Esophagus muscularis mucosa (tissue), 4 donors: Measurements from ENCODE around the gene LASP1. TPM values are rescaled to one million over a fixed set of nuclear protein-coding genes. Genes with fewer than 3 reads are reported as not detected.

Experiments used
- DNase-seq: peaks from one replicate; pipeline ENCODE4 v3.0.0-alpha.2; 2017; ENCODE audit errors: extremely low spot score
- H3K27ac ChIP-seq, 4 donors: fragments of 200-600 bp; sonication (generic); replicated peaks in 1 of 4; 1 replicate in 3 of 4; 2 replicates in 1 of 4; pipeline ENCODE4 v1.5.1; 2016 to 2019; ENCODE audit warnings: mild to moderate bottlenecking in 1 of 4
- H3K27me3 ChIP-seq, 4 donors: fragments of 200-600 bp; sonication (generic); one replicate each; pipeline versions ENCODE4 v1.5.1 to v1.6.0; 2016 to 2019
- H3K36me3 ChIP-seq, 4 donors: fragments of 200-600 bp; sonication (generic); one replicate each; pipeline ENCODE4 v1.5.1; 2016 to 2019
- H3K4me1 ChIP-seq, 4 donors: fragments of 200-600 bp; sonication (generic); one replicate each; pipeline ENCODE4 v1.5.1; 2016 to 2019
- H3K4me3 ChIP-seq, 4 donors: fragments of 200-600 bp; sonication (generic); 1 replicate in 2 of 4; 2 replicates in 2 of 4; pipeline ENCODE4 v1.5.1; 2016 to 2019; ENCODE audit warnings: mild to moderate bottlenecking in 4 of 4, moderate library complexity in 1 of 4
- H3K9me3 ChIP-seq, 4 donors: fragments of 200-600 bp; sonication (generic); 1 replicate in 3 of 4; 2 replicates in 1 of 4; pipeline ENCODE4 v1.5.1; 2016 to 2019
- EP300 ChIP-seq: sonication (generic); formaldehyde crosslinking; IDR thresholded peaks from one replicate; pipeline ENCODE4 v1.6.1; 2017; ENCODE audit warnings: antibody characterized with exemption
- POLR2A ChIP-seq: fragments of 450-650 bp; IDR thresholded peaks from one replicate; pipeline ENCODE4 v1.6.1; 2017; ENCODE audit warnings: antibody characterized with exemption, moderate library complexity, mild to moderate bottlenecking, low read depth
- POLR2AphosphoS5 ChIP-seq, 2 donors: sonication (generic); formaldehyde crosslinking; IDR thresholded peaks; one replicate each; pipeline ENCODE4 v1.6.1; 2017; ENCODE audit warnings: antibody characterized with exemption in 2 of 2
- WGBS: methylation state at CpG from one replicate; pipeline ENCODE4 v1.1.5; 2018; 5-methylcytosine and 5-hydroxymethylcytosine counted together
- intact Hi-C: fragments of 100-400 bp; cut with DNase I; formaldehyde crosslinking; loops from one replicate; pipeline ENCODE4 v1.15.1; 2023
- total RNA-seq, 4 donors: library from RNA; depleted of rRNA; stranded (reverse); fragments of >200 nt; gene quantifications; one replicate each; pipeline versions ENCODE4 v1.1.0 to v1.2.1, GENCODE V29; 2016
- TF ChIP-seq, protein P1 (sequence below), 3 experiments: fragments of 200-600 bp in 2 of 3; fragments of 450-650 bp in 1 of 3; sonication (generic) in 2 of 3; IDR thresholded peaks; one replicate each; pipeline ENCODE4 v1.5.1; 2017 to 2019; ENCODE audit warnings: antibody characterized with exemption in 3 of 3, mild to moderate bottlenecking in 2 of 3, moderate library complexity in 1 of 3

Gene LASP1
- total RNA-seq, 4 donors from 2014 or later: 46.9 to 102 (median 74.7) TPM

DNA sequence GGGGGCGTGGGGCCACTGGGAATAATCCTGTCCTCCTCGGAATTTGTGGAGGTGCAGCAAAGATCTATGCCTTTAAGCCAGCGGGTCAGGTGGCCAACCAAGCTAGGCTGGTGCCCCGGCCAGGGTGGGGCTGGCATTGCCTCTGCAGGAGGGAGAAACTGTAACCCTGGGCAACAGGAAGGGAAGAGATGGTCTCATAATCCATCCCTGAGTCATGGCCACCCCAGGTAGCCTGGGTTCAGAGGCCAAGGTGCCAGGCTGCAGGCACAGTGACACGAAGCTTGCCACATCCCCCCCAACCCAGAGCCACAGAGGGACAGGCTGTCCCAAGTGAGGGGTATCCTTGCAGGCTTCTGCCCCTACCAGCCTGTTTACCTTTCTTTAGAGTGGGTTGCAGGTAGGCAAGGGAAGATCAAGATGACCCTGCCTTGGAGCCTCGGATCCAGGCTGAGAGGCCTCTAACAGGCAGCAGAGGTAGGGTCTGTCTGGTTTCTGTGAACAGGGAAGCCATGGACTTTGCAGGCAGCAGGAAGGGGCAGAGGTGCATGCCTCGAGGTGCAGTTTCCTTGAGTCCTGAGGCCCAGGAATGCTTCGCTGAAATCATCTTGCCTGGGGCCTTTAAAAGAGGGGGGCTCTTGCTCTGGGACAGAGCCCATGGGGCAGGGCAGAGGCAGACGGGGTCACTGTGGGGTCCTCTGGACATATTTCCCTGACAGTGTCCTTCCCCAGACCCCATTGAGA lies 4.0 kb downstream of the LASP1 start:
- peak overlapping the region in 3 of 4 donors; percentile 20 to 34 (median 22) for H3K4me3 ChIP-seq
- no peaks in the 10 kb centered on the region for H3K27me3 ChIP-seq
- no peaks in the 10 kb centered on the region for H3K9me3 ChIP-seq
- H3K36me3 ChIP-seq: peaks cover 0 to 16% (median 11%) of the 10 kb centered on the region in 4 donors
- TF ChIP-seq POLR2A: no peak
- no peak for TF ChIP-seq POLR2AphosphoS5 (IDR thresholded peaks at IDR 0.05)
- TF ChIP-seq EP300: no peak
- TF ChIP-seq, protein P1, sequence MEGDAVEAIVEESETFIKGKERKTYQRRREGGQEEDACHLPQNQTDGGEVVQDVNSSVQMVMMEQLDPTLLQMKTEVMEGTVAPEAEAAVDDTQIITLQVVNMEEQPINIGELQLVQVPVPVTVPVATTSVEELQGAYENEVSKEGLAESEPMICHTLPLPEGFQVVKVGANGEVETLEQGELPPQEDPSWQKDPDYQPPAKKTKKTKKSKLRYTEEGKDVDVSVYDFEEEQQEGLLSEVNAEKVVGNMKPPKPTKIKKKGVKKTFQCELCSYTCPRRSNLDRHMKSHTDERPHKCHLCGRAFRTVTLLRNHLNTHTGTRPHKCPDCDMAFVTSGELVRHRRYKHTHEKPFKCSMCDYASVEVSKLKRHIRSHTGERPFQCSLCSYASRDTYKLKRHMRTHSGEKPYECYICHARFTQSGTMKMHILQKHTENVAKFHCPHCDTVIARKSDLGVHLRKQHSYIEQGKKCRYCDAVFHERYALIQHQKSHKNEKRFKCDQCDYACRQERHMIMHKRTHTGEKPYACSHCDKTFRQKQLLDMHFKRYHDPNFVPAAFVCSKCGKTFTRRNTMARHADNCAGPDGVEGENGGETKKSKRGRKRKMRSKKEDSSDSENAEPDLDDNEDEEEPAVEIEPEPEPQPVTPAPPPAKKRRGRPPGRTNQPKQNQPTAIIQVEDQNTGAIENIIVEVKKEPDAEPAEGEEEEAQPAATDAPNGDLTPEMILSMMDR (IDR thresholded peaks at IDR 0.05): no peak
- peaks cover 63 to 80% (median 79%) of the 10 kb centered on the region in 4 donors for H3K4me1 ChIP-seq
- WGBS: 64% methylated on average over 5 of the region's 9 CpGs
- H3K27ac ChIP-seq: peak overlapping the region; percentile 57 to 98 (median 97)
- intact Hi-C loops: loop anchor here (5.0 kb wide), 1 partner anchor 33 kb away; no protein-coding TSS in a partner anchor
- DNase-seq: no peak

DNA sequence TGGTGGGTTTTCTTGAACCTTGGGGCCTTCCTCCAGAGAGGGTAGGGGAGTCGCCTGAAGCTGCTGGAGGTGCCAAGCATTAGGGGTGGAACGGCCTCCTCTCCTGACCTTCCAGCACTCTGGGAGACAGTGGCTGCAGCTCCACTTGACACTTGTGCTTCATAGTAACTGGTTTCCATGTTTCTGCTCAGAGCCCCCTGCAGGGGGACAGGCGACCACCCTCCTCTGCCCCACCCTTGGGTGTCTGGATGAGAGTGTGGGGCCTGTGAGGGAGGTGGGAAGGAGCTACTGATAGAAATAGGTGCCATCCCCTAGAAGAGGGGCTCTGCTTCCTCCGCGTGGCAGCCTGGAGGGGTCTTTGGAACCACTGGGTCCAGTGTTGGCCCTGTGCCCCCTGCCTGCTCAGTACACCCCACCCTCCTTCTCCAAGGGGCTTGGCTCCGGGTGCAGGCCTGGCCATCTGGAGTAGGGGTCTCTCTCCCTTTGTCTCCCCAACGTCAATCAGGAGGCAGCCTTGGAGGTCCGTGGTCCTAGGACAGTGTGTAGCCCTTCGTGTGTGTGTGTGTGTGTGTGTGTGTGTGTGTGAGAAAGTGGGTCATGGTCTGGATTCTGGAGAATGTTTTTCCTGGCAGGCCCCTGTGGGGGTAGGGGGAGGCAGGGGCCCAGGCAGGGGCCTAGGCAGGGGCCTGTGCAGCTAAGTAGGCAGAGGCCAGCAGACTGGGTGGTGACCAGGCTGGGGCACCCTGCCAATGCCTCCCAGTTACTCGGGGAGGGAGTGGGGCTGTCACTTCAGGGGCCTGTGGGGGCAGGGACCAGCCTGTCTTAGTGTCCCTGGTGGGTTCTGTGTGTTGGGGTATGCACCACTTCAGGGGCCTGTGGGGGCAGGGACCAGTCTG lies 4.9 kb downstream of the LASP1 start:
- Histone ChIP-seq H3K36me3 (peaks cover 0 to 18% (median 14%) of the 10 kb centered on the region in 4 donors), H3K9me3 (no peaks in the 10 kb centered on the region), H3K4me3 (peak overlapping the region; percentile 10 to 34 (median 21)), H3K4me1 (peaks cover 71 to 89% (median 88%) of the 10 kb centered on the region in 4 donors), H3K27ac (peak overlapping the region; percentile 57 to 98 (median 97)), H3K27me3 (no peaks in the 10 kb centered on the region)
- TF ChIP-seq POLR2AphosphoS5 (IDR thresholded peaks at IDR 0.05) (no peak), POLR2A (no peak), EP300 (no peak)
- TF ChIP-seq, protein P1 (IDR thresholded peaks at IDR 0.05): no peak
- WGBS: 39% methylated on average over 6 of the region's 10 CpGs
- intact Hi-C loops: loop anchor here (5.0 kb wide), 1 partner anchor 33 kb away; no protein-coding TSS in a partner anchor
- no peak for DNase-seq

DNA sequence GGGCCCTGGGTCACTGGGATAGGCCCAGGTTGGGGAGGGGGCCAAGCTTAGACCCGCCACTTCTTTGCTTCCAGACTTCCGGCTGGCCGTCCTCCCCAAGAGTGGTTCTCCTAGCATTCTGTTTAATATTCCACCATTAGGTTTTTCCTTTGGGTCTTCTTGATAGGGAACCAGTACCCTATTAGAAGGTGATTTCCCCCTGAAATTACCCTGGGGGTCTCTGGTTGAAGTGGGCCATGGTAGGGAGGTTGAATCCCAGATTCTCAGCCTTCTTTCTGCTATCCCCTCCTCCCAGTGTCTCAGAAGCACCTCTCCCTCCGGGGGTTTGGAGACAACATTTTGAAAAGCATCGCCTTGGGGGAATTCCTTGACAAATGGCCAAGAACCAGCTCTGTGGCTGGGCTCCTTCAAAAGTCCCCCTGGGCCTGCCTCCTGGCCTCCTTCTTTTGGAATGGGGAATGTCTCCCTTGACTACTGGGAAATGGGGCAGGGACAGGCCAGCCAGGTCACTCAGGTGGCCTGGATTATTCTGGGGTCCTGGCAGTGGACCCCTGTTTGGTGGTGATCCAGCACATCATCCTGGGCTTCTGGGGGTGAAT lies 5.7 kb downstream of the LASP1 start:
- intact Hi-C loops: no loop called here
- DNase-seq: no peak
- Histone ChIP-seq H3K9me3 (no peaks in the 10 kb centered on the region), H3K4me1 (peaks cover 79 to 97% (median 96%) of the 10 kb centered on the region in 4 donors), H3K27me3 (no peaks in the 10 kb centered on the region), H3K4me3 (peak overlapping the region in 2 of 4 donors; percentile 20 to 34), H3K27ac (peak overlapping the region; percentile 57 to 98 (median 97)), H3K36me3 (peaks cover 0 to 19% (median 14%) of the 10 kb centered on the region in 4 donors)
- 65% methylated on average over 5 of the region's 5 CpGs for WGBS
- no peak for TF ChIP-seq POLR2A
- no peak for TF ChIP-seq EP300
- TF ChIP-seq, protein P1 (IDR thresholded peaks at IDR 0.05): no peak

DNA sequence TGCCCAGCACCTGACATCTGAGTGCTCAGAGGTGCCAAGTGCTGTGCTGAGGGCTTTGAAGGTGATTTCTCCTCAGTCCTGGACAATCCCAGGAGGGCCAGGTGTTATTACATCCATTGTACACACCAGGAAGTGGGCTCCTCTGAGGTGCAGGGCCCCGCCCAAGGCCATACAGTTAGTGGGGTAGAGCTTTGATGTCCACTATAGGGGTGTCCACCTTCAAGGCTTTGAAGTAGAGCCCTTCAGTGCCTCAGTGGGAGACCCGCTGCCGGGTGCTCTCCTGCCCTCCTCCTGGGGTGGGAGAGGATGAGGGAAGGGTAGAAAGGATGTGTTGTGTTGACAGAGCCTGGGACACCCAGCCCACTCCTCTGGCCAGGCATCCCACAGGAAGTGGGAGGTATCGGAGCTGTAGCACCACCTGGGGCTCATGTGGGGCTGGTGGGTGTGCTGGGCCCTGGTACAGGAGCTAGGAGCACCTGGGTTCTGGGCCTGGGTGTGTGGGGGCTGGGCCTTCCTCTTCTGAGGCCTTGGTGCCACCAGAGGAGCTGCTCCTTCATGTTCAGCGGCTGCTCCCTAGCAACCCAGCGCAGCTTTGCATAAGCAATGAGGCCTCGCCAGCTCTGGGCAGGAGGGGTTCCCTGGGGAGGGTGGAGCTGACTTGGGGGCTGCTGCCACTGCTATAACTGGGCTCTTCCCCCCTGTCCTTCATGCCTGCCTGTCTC lies 7.4 kb downstream of the LASP1 start:
- intact Hi-C loops: no loop called here
- no peaks in the 10 kb centered on the region for H3K27me3 ChIP-seq

More for the DNA sequence above, 7.4 kb downstream of the LASP1 start:
- peak overlapping the region; percentile 21 to 98 (median 50) for H3K27ac ChIP-seq
- peaks cover 87 to 100% (median 98%) of the 10 kb centered on the region in 4 donors for H3K4me1 ChIP-seq
- no peaks in the 10 kb centered on the region for H3K9me3 ChIP-seq
- H3K36me3 ChIP-seq: peaks cover 0 to 26% (median 16%) of the 10 kb centered on the region in 4 donors
- no peak overlapping the region for H3K4me3 ChIP-seq
- 57% methylated on average over 1 of the region's 7 CpGs for WGBS
- no peak for TF ChIP-seq POLR2AphosphoS5 (IDR thresholded peaks at IDR 0.05)
- DNase-seq: no peak
